ENCODE results near the gene COX20. TPM values are rescaled to one million over a fixed set of nuclear protein-coding genes. Genes with fewer than 3 reads are reported as not detected.

Gene COX20
- total and polyA plus RNA-seq, 2 of the 13 experiments (the other 11 are each of a cell fraction or from before 2014, with no cell fraction given), result 34.4 to 95.8 TPM

GRCh38 chr1:244789731-244790130, 45.7 kb upstream of the COX20 start:
- Histone ChIP-seq H3K27me3 (ENCODE audit: control insufficient read depth in 1 of 2, insufficient read depth in 2 of 2, low read length in 2 of 2) (peaks cover 0 to 17% of the 10 kb centered on the region in 2 experiments; a peak in 3 of 5 replicates), H3K4me3 (replicated peaks in 1 of 3; ENCODE audit: insufficient read depth in 1 of 3, low read depth in 2 of 3, low read length in 3 of 3) (no peak overlapping the region), H3K9ac (ENCODE audit: insufficient read depth, low read depth, low read length) (no peak overlapping the region), H3K27ac (ENCODE audit: extremely low read length, insufficient read depth, low read length) (no peak overlapping the region), H3K9me3 (ENCODE audit: low read length) (no peaks in the 10 kb centered on the region), H3K36me3 (replicated peaks in 1 of 2; ENCODE audit: control insufficient read depth in 1 of 2, insufficient read depth in 2 of 2, low read length in 2 of 2) (no peaks in the 10 kb centered on the region), H4K20me1 (ENCODE audit: insufficient read depth, low read length) (no peaks in the 10 kb centered on the region), H2AFZ (ENCODE audit: low read length) (no peak overlapping the region), H3K4me1 (ENCODE audit: insufficient read depth, low read length) (peaks cover 9% of the 10 kb centered on the region; the same call in 1 of the 2 replicates), H3K4me2 (ENCODE audit: low read depth, low read length) (no peak overlapping the region), H3K79me2 (ENCODE audit: insufficient read depth, low read length) (no peaks in the 10 kb centered on the region)
- FAIRE-seq (no peak), ATAC-seq (no peak; the same call in 2 of the 3 replicates), DNase-seq (ENCODE audit: low spot score) (no peak)
- BruUV-seq (replicated peaks), result no TSS peak
- CTCF ChIA-PET (ENCODE audit: low intra/inter-chr PET ratio, low total read pairs), result no interaction called here
- POLR2A ChIA-PET, result interaction anchor here (0.8 kb wide), 1 partner anchor 12 kb away, joined by 3 read pairs; no protein-coding TSS in a partner anchor
- in situ Hi-C loops (cut with HindIII; ENCODE audit: extremely low pct_ligation_motif_present, low pct_unique_long_range_greater_than_20kb) (no loop called here), intact Hi-C loops (cut with micrococcal nuclease; ENCODE audit: unreplicated experiment) (no loop called here)
- 39% methylated on average over 4 of the region's 4 CpGs for WGBS (ENCODE audit: low lambda C conversion rate)
- no peak for TF ChIP-seq ZNF253 (CRISPR knock-in tag; IDR thresholded peaks at IDR 0.05; ENCODE audit: borderline replicate concordance)
- TF ChIP-seq ADNP (CRISPR knock-in tag; IDR thresholded peaks at IDR 0.05), result no peak
- no peak for TF ChIP-seq UBTF (CRISPR knock-in tag; IDR thresholded peaks at IDR 0.05)
- TF ChIP-seq ZNF512B (CRISPR knock-in tag; IDR thresholded peaks at IDR 0.05; ENCODE audit: borderline replicate concordance), result no peak
- no peak for TF ChIP-seq ATF3 (CRISPR knock-in tag; IDR thresholded peaks at IDR 0.05)
- TF ChIP-seq ZNF451 (CRISPR knock-in tag; IDR thresholded peaks at IDR 0.05), result no peak
- TF ChIP-seq MLX (CRISPR knock-in tag; IDR thresholded peaks at IDR 0.05), result no peak
- TF ChIP-seq ATF1 (CRISPR knock-in tag; IDR thresholded peaks at IDR 0.05), result no peak
- TF ChIP-seq NR2F6 (IDR thresholded peaks at IDR 0.05), result no peak
- TF ChIP-seq NR2F6 (CRISPR knock-in tag; IDR thresholded peaks at IDR 0.05), result no peak
- TF ChIP-seq DBP (CRISPR knock-in tag; IDR thresholded peaks at IDR 0.05; ENCODE audit: not compliant biosample characterization), result no peak
- TF ChIP-seq HDAC1 (CRISPR knock-in tag; IDR thresholded peaks at IDR 0.05), result no peak
- no peak for TF ChIP-seq POGZ (CRISPR knock-in tag; IDR thresholded peaks at IDR 0.05)
- no peak for TF ChIP-seq TBL1XR1 (IDR thresholded peaks at IDR 0.05; ENCODE audit: borderline replicate concordance, low read length, partially characterized antibody)

Data from HepG2 (cell line).